Hematopoietic multipotent progenitor cell treated with erythropoietin and hydrocortisone succinate and interleukin-3 and kit ligand, for 6 days (in vitro differentiated cells): ENCODE results near the gene METAP1.
A peak's percentile ranks its signal among the peaks of the same experiment; 100 is the strongest.
"Not testable (repeated sequence)": the region's sequence is repeated elsewhere in the genome, so short reads cannot be mapped to it uniquely, and the experiment has no call there.

Experiments
- DNase-seq: peaks from one replicate; pipeline ENCODE4 v3.0.0-alpha.2; 2015

METAP1 gene

GRCh38 chr4:98995183-98996055, at the start of gene METAP1:
Gene METAP1, plus strand, starts transcription at chr4:98995721. Its CDS starts 33 bp downstream, at chr4:98995754.
- DNase-seq = peak; percentile 98

- DNase-seq = no peak
Observed at GRCh38 chr4:98946359-98946758, 49.2 kb upstream of the METAP1 start.

GRCh38 chr4:98950925-98951324, 44.6 kb upstream of the METAP1 start:
- DNase-seq = peak; percentile 35

GRCh38 chr4:98951710-98952109, 43.8 kb upstream of the METAP1 start:
- DNase-seq = peak; percentile 88

GRCh38 chr4:98955229-98955628, 40.3 kb upstream of the METAP1 start:
- no peak for DNase-seq

GRCh38 chr4:98958065-98958464, 37.5 kb upstream of the METAP1 start:
- no peak for DNase-seq

- no peak for DNase-seq
Observed at GRCh38 chr4:98959411-98959810, 36.1 kb upstream of the METAP1 start.

- no peak for DNase-seq
Observed at GRCh38 chr4:98961770-98962169, 33.8 kb upstream of the METAP1 start.

GRCh38 chr4:98963538-98964433, 31.7 kb upstream of the METAP1 start:
- no peak for DNase-seq

- DNase-seq = no peak
Observed at GRCh38 chr4:98966926-98967325, 28.6 kb upstream of the METAP1 start.

GRCh38 chr4:98967786-98968329, 27.7 kb upstream of the METAP1 start:
- DNase-seq = no peak

GRCh38 chr4:98969878-98970785, 25.4 kb upstream of the METAP1 start:
- DNase-seq = no peak

- DNase-seq = no peak
Observed at GRCh38 chr4:98976716-98977115, 18.8 kb upstream of the METAP1 start.

- DNase-seq = no peak
Observed at GRCh38 chr4:98977557-98977956, 18.0 kb upstream of the METAP1 start.

GRCh38 chr4:98987720-98988119, 7.8 kb upstream of the METAP1 start:
- no peak for DNase-seq

GRCh38 chr4:98992835-98993234, 2.7 kb upstream of the METAP1 start:
- DNase-seq = not testable (repeated sequence)

- no peak for DNase-seq
Observed at GRCh38 chr4:98993419-98994071, 2.0 kb upstream of the METAP1 start.

GRCh38 chr4:98994474-98995182, 893 bp upstream of the METAP1 start:
- no peak for DNase-seq

GRCh38 chr4:98996056-98996764, 689 bp downstream of the METAP1 start:
- peak; percentile 54 for DNase-seq

- peak; percentile 60 for DNase-seq
Observed at GRCh38 chr4:98996765-98997068, 1.2 kb downstream of the METAP1 start.

GRCh38 chr4:98997166-98997565, 1.6 kb downstream of the METAP1 start:
- peak; percentile 6 for DNase-seq
